CD4-positive, alpha-beta T cell treated with Interleukin-15 for 1 hour (primary cell): ENCODE data around the gene IPO7.
"Not testable (repeated sequence)": the region's sequence is repeated elsewhere in the genome, so short reads cannot be mapped to it uniquely, and the experiment has no call there.

ENCODE experiments used
- DNase-seq: peaks from one replicate; pipeline ENCODE4 v3.0.0-alpha.2; 2020

The IPO7 gene

DNA sequence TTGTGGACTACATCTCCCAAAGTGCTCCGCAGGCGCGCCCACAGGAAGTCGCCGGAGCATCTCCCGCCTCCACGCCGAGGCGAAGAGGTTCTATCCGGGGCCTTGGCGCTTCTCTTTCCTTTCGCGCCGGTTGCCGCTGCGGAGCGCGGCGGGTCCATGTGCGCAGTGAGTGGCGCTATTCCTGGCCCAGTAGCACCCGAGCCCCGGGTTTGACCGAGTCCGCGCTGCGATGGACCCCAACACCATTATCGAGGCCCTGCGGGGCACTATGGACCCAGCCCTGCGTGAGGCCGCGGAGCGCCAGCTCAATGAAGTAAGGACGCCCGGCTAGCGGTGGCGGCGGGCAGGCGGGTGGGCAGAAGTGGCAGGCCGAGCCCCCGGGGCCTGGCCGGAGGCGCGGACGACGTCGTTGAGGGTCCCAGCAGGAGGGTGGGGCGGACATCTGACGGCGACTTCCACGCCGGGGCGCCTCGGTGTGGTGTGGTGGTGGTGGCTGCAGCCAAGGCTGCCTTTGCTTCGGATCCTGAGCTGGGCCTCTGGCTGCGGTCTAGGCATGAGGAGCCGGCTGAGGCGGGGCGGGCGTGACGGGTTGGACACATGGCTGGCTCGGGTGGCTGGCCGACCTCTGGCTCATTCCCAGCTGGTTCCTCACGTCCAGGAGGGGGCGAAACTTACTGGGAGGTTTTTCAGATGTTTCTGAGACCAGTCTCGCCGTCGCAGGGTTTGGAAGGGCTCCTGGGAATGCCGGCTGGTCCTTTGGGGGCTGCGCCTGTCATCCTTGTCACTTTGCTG lies at the start of gene IPO7:
TSS of gene IPO7 (plus strand) at position 118 of the 792 bp plus-strand sequence. CDS start at position 230, 112 bp downstream.
- DNase-seq: peak; percentile 89

DNA sequence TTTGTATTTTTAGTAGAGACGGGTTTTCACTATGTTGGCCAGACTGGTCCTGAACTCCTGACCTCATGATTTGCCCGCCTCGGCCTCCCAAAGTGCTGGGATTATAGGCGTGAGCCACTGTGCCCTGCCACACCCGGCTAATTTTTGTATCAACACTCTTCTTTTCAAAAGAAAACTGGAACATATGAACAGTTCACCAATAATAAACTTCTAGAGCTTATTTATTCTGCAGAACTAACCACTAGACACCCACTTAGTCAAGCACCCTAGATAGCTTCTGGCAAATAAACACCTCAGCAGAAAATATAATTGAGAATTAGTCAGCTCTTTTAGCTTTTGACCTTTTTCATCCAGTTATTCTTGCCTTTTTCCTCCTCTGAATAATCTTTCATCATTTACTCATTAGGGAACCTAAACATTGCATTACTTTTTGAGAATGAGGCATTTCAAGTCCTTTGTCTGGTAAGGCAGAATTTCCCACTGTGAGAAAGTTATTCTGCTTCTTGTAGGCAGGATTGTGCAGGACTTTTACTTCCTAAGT lies 42.7 kb upstream of the IPO7 start:
- DNase-seq: no peak

DNA sequence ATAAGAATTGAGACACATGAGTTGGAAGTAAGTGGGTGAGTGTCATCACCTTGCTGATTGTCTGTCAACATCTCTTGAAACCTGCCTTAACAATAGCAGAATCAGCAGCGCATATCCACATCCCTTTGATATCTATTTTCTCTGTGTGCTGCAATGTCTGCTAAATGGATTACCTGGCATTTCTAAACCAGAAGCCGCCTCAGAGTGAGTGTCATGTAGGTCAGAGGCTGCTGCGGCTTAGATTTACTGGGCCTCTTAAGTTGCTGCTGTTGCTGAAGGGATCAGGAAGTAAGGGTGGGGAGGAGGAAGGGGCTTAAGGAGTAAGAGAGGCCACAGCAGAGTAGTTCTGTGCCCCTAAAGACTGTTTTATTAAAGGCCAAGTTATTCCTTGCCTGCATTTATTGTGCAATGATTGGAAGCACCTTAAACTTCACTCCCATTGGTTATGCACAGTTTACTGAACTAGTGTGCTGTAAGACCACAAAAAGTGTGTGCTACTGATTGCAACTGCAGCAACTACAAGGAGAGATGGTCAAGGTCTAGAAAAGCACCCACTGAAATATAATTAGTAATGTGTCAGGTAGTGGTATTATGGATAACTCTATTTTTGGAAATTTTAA lies 40.3 kb upstream of the IPO7 start:
- DNase-seq: no peak

GRCh38 chr11:9347100-9347499 lies 37.4 kb upstream of the IPO7 start:
- no peak for DNase-seq

- not testable (repeated sequence) for DNase-seq
Measured at GRCh38 chr11:9347779-9348178, 36.7 kb upstream of the IPO7 start.

GRCh38 chr11:9351321-9351881 lies 33.1 kb upstream of the IPO7 start:
- DNase-seq: no peak

- no peak for DNase-seq
Measured at GRCh38 chr11:9357041-9357440, 27.4 kb upstream of the IPO7 start.

GRCh38 chr11:9360862-9361622 lies 23.4 kb upstream of the IPO7 start:
- not testable (repeated sequence) for DNase-seq

DNA sequence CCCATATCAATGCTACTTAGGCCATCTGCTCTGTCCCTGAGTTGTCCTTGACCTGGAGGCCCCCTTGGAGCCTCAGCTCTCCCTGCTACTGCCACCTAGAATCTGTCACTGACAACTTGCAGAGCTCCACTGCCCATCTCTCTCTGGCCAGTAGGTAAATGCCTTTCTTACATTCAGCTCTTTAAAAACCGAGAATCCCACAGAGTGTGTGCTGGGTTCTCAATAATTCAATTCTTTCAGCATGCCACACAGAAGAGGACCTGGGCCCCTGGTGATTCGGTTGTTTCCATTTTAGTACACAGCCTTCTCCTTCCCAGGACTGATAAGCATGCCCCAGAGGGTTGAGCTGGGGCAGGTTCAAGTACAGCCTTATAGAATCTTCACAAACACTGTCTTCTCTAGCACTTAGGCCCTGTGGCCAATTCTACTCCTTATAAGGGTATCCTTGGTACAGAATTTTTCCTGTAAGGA lies 22.0 kb upstream of the IPO7 start:
- DNase-seq: no peak

DNA sequence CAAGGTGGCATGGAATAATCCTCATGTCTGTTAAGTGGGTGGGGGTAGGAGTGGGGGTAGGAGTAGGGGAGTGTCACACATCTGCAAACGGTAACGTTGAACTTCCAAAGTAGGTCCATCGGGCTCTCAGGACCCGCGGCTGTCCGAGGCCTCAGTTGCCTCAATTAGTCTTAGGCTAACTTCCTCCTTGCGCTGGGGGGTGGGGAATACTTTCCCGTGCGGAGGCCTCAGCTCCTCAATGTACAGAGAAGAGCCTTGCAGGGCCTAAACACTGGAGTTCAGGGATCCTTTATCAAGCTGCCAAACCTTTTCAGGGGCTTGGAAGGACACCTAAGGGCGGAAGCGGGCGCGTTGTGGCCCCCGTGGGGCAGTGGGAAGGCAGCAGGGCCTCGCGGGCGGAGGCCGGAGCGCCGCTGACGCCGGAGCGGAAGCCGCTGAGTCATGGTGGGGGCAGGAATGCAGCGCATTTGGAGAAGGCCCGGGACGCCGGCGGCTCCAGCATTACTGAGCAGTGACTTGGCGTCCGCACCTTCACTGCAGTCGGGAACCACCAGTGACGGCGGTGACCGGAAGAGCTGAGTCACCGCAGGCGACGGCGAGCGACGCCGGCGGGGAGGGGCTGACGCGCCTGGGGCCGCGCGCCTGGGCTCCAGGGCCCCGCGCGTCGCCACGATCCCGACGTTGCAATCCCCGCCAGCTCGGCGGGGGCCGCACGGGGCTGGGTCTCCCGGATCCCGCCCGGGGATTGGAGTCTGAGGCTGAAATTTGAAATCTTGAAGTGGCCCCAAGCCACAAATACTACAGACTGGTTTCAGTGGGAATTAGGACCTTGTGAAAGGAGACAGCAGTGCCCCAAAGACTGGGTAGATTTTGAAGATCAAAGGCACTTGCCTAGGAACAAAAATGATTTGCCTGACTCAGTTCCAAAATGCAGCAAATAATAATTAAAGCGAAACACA lies 20.2 kb upstream of the IPO7 start:
- DNase-seq: peak; percentile 90

- no peak for DNase-seq
Measured at GRCh38 chr11:9367551-9367950, 16.9 kb upstream of the IPO7 start.

DNA sequence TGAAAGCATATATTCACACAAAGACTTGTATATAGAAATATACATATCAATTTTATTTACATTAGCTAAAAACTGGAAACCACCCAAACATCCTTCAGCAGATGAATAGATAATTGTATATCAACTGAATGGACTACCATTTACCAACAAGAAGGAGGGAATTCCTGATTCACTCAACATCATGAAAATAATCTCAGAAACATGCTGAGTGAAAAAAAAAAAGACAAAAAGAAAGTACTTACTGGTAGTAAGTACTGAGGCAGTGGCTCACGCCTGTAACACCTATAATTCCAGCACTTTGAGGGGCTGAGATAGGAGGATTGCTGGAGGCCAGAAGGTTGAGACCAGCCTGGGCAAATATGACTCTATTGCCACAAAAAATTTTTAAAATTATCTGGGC lies 7.4 kb upstream of the IPO7 start:
- DNase-seq: no peak

- no peak for DNase-seq
Measured at GRCh38 chr11:9379041-9379440, 5.4 kb upstream of the IPO7 start.

GRCh38 chr11:9380773-9381172 lies 3.7 kb upstream of the IPO7 start:
- DNase-seq: no peak

DNA sequence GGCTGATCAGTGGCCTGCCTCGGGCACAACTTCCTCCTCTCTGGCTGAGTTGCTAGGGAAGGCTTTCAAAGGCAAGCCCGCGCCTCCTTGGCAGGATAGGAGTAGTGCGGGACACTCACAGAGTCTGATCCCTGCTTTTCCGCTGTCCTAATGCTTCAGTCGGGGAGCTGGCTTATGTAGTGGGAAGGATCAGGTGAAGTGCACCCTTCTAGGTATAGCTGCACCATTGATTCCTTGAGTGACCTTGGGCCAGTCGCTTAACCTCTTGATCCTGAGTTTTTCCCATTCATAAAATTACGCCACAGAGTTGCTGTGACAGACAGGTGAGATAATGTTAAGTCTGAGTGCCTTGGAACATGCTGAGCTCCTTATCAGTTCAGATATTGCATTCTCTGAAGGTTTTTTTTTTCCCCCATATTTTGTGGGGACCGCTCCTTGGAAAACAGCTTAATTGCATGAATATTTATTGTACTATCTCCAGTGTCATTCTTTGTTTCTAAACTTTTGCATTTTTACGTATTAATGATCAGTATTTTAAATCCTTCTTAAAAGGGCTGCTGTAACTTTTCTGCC lies 961 bp downstream of the IPO7 start:
- DNase-seq: no peak

DNA sequence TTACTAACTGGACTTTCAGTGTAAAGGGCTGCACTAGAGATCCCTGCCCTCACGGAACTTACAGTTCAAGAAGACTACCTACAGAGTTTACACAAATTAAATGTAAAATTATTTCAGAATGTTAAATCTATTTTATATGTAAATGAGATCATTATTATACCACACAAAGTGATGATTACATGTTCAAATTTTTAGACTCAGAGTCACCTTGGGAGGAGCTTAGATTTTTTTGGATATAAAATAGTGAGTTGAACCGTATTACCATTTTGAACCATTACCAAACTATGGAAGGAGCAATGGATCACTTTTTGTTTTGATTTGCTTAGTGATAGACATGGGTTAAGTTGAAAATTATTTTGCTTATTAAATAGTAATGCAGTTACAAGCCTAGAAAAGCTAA lies 1.6 kb downstream of the IPO7 start:
- no peak for DNase-seq

GRCh38 chr11:9386901-9387300 lies 2.4 kb downstream of the IPO7 start:
- DNase-seq: no peak

DNA sequence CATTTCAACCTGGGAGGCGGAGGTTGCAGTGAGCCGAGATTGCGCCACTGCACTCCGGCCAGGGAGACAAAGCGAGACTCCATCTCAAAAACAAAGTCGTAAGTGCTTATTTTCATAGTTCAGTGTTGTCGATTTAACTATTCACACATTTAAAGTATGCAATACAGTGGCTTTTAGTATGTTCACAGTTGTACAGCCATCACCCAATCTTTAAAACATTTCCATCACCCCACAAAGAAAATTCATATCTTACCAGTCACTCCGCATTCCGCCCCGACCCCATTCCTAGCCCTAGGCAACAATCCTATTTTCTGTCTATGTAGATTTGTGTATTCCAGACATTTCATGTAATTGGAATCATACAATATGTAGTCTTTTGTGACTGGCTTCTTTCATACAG lies 11.9 kb downstream of the IPO7 start:
- DNase-seq: no peak

- DNase-seq: no peak
Measured at GRCh38 chr11:9396752-9397151, 12.3 kb downstream of the IPO7 start.

DNA sequence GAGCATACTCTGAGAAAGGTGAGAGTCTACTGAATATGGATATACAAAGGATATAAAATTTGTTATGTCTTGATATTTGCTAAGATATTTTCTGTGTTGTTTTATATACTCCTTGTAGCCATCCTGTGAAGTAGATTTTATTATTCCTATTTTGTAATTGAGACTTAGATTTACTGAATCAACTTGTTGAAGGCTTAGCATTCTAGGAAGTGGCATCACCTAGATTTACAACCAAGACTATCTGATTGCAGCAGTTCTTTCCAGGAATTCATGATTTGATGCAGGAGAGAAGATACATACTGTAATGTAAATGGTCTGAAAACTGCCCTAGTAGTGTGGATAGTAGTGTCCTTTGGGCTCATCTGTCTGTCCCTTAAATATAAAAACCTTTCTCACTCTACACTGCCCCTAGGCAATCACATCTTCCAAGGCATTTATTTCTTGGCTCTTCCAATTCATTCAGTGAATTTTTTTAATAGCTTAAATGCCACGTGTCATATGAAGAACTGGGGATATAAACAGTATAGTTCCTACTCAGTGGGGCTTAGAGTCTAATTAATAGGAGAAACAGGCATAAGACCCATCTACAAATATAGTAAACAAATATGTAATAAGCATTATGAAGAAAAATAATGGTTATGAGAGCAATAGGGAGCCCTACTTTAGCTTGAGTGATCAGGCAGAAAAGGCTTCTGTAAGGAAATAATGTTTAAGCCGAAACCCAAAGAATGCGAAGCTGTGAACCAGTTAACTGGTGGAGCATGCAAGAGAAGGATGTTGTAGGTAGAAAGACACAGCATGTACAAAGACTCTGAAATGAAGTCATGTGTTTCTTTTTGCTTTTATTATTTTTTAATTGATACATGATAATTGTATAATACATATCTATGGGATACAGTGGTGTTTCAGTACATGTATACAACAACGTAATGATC lies 13.6 kb downstream of the IPO7 start:
- DNase-seq: no peak
